HepG2 (cell line): Measurements from ENCODE around the gene KATNBL1. TPM values are rescaled to one million over a fixed set of nuclear protein-coding genes. Genes with fewer than 3 reads are reported as not detected.

Source experiments
- AHR ChIP-seq: IDR thresholded peaks from 2 replicates; pipeline ENCODE4 v1.6.1; 2018; ENCODE audit warnings: missing genetic modification reagents, missing compliant biosample characterization
- AKAP8 ChIP-seq: sonication (generic); formaldehyde crosslinking; IDR thresholded peaks from 2 replicates; pipeline ENCODE4 v1.5.1; 2020; ENCODE audit warnings: mild to moderate bottlenecking, missing genetic modification reagents
- ARHGAP35 ChIP-seq: sonication (generic); formaldehyde crosslinking; IDR thresholded peaks from 2 replicates; pipeline ENCODE4 v1.9.0; 2022; ENCODE audit warnings: mild to moderate bottlenecking, inconsistent platforms, moderate library complexity, missing genetic modification reagents, borderline replicate concordance
- ATAD3A ChIP-seq: sonication (generic); formaldehyde crosslinking; IDR thresholded peaks from 2 replicates; pipeline ENCODE4 v1.4.0; 2020; ENCODE audit warnings: missing genetic modification reagents
- ELF1 ChIP-seq: sonication (generic); formaldehyde crosslinking; IDR thresholded peaks from 2 replicates; pipeline ENCODE4 v1.4.0; 2020; ENCODE audit warnings: missing genetic modification reagents
- HDAC1 ChIP-seq: sonication (generic); formaldehyde crosslinking; IDR thresholded peaks from 2 replicates; pipeline ENCODE4 v1.5.1; 2020; ENCODE audit warnings: mild to moderate bottlenecking, missing genetic modification reagents
- HOXD1 ChIP-seq: sonication (generic); formaldehyde crosslinking; IDR thresholded peaks from 2 replicates; pipeline ENCODE4 v1.5.0; 2020; ENCODE audit warnings: missing genetic modification reagents
- KLF16 ChIP-seq, 2 experiments: sonication (generic) in 1 of 2; formaldehyde crosslinking in 1 of 2; IDR thresholded peaks; 2 replicates each; pipeline versions ENCODE4 v1.6.1 to v1.8.0; 2016 to 2023; ENCODE audit warnings: missing genetic modification reagents in 2 of 2, missing compliant biosample characterization in 1 of 2
- KMT2B ChIP-seq: IDR thresholded peaks from 2 replicates; pipeline ENCODE4 v1.6.1; 2016; ENCODE audit warnings: missing genetic modification reagents, missing compliant biosample characterization
- MIER2 ChIP-seq: IDR thresholded peaks from 2 replicates; pipeline ENCODE4 v1.6.1; 2016; ENCODE audit warnings: missing biosample characterization, missing genetic modification reagents
- NR2F2 ChIP-seq: IDR thresholded peaks from 2 replicates; pipeline ENCODE4 v1.6.1; 2012; ENCODE audit warnings: low read depth, inconsistent platforms, borderline replicate concordance
- PAWR ChIP-seq: sonication (generic); formaldehyde crosslinking; IDR thresholded peaks from 2 replicates; pipeline ENCODE4 v1.4.0; 2020; ENCODE audit warnings: missing genetic modification reagents, mild to moderate bottlenecking, borderline replicate concordance
- RFX5 ChIP-seq: IDR thresholded peaks from 2 replicates; pipeline ENCODE4 v1.6.1; 2011; ENCODE audit warnings: low read depth, low read length, improper control_type of control experiment
- RXRB ChIP-seq: IDR thresholded peaks from 2 replicates; pipeline ENCODE4 v1.6.1; 2016; ENCODE audit warnings: borderline replicate concordance, missing genetic modification reagents, missing compliant biosample characterization
- SAFB2 ChIP-seq: sonication (generic); formaldehyde crosslinking; IDR thresholded peaks from 2 replicates; pipeline ENCODE4 v1.5.1; 2020; ENCODE audit warnings: missing genetic modification reagents, low read depth, mild to moderate bottlenecking, borderline replicate concordance
- SIX1 ChIP-seq: sonication (generic); formaldehyde crosslinking; IDR thresholded peaks from 2 replicates; pipeline ENCODE4 v1.4.0; 2020; ENCODE audit warnings: missing genetic modification reagents, borderline replicate concordance
- TMF1 ChIP-seq: sonication (generic); formaldehyde crosslinking; IDR thresholded peaks from 2 replicates; pipeline ENCODE4 v1.8.1; 2022; ENCODE audit warnings: low read depth, missing genetic modification reagents
- ZNF292 ChIP-seq: sonication (generic); formaldehyde crosslinking; IDR thresholded peaks from 2 replicates; pipeline ENCODE4 v1.8.1; 2022; ENCODE audit warnings: mild to moderate bottlenecking, low read depth, missing genetic modification reagents, borderline replicate concordance
- ZNF382 ChIP-seq: sonication (generic); formaldehyde crosslinking; IDR thresholded peaks from 2 replicates; pipeline ENCODE4 v1.5.0; 2020; ENCODE audit warnings: missing genetic modification reagents, mild to moderate bottlenecking, borderline replicate concordance
- ZNF564 ChIP-seq: sonication (generic); formaldehyde crosslinking; IDR thresholded peaks from 2 replicates; pipeline ENCODE4 v1.8.1; 2023; ENCODE audit warnings: mild to moderate bottlenecking, missing genetic modification reagents
- ZNF670 ChIP-seq: sonication (generic); formaldehyde crosslinking; IDR thresholded peaks from 2 replicates; pipeline ENCODE4 v1.8.0; 2022; ENCODE audit warnings: mild to moderate bottlenecking, missing genetic modification reagents, borderline replicate concordance
- ZNF747 ChIP-seq: sonication (generic); formaldehyde crosslinking; IDR thresholded peaks from 2 replicates; pipeline ENCODE4 v1.8.1; 2023; ENCODE audit warnings: missing genetic modification reagents, mild to moderate bottlenecking, borderline replicate concordance
- polyA plus RNA-seq, 8 experiments: library from polyadenylated mRNA; depleted of rRNA in 3 of 8; stranded (reverse) in 7 of 8; unstranded in 1 of 8; fragments of >200 nt; fragmentation: Illumina TruSeq in 4 of 8; extraction: Trizol in 4 of 8; gene quantifications; 2 replicates each; pipeline versions ENCODE4 v1.2.1 to v1.2.3, GENCODE V29; 2011 to 2016; ENCODE audit warnings: low read depth in 4 of 8, missing spikeins in 1 of 8, mixed read lengths in 1 of 8; ENCODE audit not compliant: insufficient read depth in 1 of 8
- total RNA-seq, 5 experiments: library from RNA; depleted of rRNA; stranded (reverse); fragments of >200 nt; fragmentation: Illumina TruSeq; extraction: Trizol; gene quantifications; 2 replicates each; pipeline ENCODE4 v1.2.3, GENCODE V29; 2016; ENCODE audit warnings: low read depth in 1 of 5
- TF ChIP-seq, protein P1 (sequence below): fragments of 450-650 bp; IDR thresholded peaks from 2 replicates; pipeline ENCODE4 v1.6.1; 2017
- TF ChIP-seq, protein P2 (sequence below): sonication (generic); formaldehyde crosslinking; IDR thresholded peaks from 2 replicates; pipeline ENCODE4 v1.4.0; 2020; ENCODE audit warnings: missing genetic modification reagents
- TF ChIP-seq, protein P3 (sequence below): sonication (generic); formaldehyde crosslinking; IDR thresholded peaks from 2 replicates; pipeline ENCODE4 v1.5.0; 2020; ENCODE audit warnings: mild to moderate bottlenecking, missing genetic modification reagents, borderline replicate concordance

Gene KATNBL1
- total and polyA plus RNA-seq, 2 of the 13 experiments (the other 11 are each of a cell fraction or from before 2014, with no cell fraction given): 23.4 to 42.8 TPM

DNA sequence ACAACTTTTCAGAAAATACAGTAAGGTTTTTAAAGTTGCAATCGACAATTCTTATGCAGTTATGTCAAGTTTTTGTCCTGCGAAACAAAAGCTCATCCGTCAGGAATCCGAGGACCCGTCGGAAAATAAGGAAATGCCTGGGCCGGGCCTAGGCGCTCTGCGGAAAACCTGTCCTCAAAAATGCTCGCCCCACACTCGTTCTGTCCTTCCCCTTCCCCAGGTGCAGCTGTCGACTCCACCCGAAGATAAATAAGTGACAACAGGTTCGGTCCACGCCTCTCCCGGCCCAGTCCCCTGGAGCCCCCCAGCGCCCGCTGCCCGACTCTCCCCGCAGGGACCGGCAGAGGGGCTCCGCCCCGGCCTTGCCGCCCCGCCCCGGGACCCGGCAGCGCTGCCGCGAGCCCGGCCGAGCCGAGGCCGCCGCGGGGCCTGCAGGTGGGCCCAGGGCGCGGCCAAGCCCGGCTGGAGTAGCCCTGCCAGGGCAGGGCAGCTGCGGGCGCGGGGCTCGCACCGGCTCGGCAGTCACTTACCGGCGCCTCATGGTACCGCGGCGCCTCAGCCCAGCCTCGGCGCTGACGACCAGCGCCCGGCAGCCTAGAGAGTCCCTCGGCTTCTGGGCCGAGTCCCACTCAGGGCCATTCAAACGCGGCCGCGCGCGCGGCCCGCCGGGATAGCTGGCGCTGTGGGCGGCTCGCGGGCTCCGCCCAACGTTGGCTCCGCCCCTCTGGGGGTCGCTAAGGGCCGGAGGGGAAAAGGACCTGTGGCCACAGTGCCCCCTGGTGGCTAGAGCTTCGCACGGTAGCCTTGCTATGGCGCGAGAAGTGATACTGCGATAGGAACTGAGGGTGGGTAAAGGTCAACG, at the start of gene KATNBL1 (continued):
- no peak for TF ChIP-seq ZNF382 (CRISPR knock-in tag)
- TF ChIP-seq ATAD3A (CRISPR knock-in tag): no peak
- peak; percentile 76; the same call in 1 of the 2 replicates for TF ChIP-seq RXRB (CRISPR knock-in tag)
- TF ChIP-seq, protein P1, sequence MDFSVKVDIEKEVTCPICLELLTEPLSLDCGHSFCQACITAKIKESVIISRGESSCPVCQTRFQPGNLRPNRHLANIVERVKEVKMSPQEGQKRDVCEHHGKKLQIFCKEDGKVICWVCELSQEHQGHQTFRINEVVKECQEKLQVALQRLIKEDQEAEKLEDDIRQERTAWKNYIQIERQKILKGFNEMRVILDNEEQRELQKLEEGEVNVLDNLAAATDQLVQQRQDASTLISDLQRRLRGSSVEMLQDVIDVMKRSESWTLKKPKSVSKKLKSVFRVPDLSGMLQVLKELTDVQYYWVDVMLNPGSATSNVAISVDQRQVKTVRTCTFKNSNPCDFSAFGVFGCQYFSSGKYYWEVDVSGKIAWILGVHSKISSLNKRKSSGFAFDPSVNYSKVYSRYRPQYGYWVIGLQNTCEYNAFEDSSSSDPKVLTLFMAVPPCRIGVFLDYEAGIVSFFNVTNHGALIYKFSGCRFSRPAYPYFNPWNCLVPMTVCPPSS: no peak
- no peak for TF ChIP-seq RFX5
- no peak for TF ChIP-seq AKAP8
- peak; percentile 52 for TF ChIP-seq ELF1 (CRISPR knock-in tag)
- TF ChIP-seq NR2F2: no peak
- no peak for TF ChIP-seq TMF1 (CRISPR knock-in tag)
- TF ChIP-seq PAWR: no peak
- TF ChIP-seq SIX1 (CRISPR knock-in tag): no peak
- TF ChIP-seq, protein P2, sequence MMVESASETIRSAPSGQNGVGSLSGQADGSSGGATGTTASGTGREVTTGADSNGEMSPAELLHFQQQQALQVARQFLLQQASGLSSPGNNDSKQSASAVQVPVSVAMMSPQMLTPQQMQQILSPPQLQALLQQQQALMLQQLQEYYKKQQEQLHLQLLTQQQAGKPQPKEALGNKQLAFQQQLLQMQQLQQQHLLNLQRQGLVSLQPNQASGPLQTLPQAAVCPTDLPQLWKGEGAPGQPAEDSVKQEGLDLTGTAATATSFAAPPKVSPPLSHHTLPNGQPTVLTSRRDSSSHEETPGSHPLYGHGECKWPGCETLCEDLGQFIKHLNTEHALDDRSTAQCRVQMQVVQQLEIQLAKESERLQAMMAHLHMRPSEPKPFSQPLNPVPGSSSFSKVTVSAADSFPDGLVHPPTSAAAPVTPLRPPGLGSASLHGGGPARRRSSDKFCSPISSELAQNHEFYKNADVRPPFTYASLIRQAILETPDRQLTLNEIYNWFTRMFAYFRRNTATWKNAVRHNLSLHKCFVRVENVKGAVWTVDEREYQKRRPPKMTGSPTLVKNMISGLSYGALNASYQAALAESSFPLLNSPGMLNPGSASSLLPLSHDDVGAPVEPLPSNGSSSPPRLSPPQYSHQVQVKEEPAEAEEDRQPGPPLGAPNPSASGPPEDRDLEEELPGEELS (CRISPR knock-in tag): 0 out of 2 replicates have a peak, but pooled peaks have one; percentile 11
- TF ChIP-seq AHR (CRISPR knock-in tag): 0 out of 2 replicates have a peak, but pooled peaks have one; percentile 50
- TF ChIP-seq ZNF747 (CRISPR knock-in tag): no peak
- TF ChIP-seq KMT2B (CRISPR knock-in tag): no peak
- TF ChIP-seq ZNF564 (CRISPR knock-in tag): no peak
- no peak for TF ChIP-seq SAFB2 (CRISPR knock-in tag)
- no peak for TF ChIP-seq HDAC1 (CRISPR knock-in tag)
- no peak for TF ChIP-seq ZNF292 (CRISPR knock-in tag)
- no peak for TF ChIP-seq ARHGAP35 (CRISPR knock-in tag)
- no peak for TF ChIP-seq ZNF670 (CRISPR knock-in tag)
- TF ChIP-seq KLF16 (CRISPR knock-in tag; IDR thresholded peaks at IDR 0.05): peak in 1 of 2 experiments; percentile 78; a peak in 2 of 4 replicates
- 0 out of 2 replicates have a peak, but pooled peaks have one; percentile 45 for TF ChIP-seq MIER2 (CRISPR knock-in tag)
- TF ChIP-seq HOXD1 (CRISPR knock-in tag): no peak
- TF ChIP-seq, protein P3, sequence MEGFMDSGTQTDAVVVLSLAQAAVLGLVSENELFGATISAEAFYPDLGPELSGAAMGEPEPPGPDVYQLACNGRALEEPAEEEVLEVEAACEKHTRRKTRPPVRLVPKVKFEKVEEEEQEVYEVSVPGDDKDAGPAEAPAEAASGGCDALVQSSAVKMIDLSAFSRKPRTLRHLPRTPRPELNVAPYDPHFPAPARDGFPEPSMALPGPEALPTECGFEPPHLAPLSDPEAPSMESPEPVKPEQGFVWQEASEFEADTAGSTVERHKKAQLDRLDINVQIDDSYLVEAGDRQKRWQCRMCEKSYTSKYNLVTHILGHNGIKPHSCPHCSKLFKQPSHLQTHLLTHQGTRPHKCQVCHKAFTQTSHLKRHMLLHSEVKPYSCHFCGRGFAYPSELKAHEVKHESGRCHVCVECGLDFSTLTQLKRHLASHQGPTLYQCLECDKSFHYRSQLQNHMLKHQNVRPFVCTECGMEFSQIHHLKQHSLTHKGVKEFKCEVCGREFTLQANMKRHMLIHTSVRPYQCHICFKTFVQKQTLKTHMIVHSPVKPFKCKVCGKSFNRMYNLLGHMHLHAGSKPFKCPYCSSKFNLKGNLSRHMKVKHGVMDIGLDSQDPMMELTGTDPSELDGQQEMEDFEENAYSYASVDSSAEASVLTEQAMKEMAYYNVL (CRISPR knock-in tag): no peak
